Activated T-cell treated with anti-CD3 and anti-CD28 coated beads for 48 hours (primary cell): ENCODE measurements around the gene PFDN1.
"Not testable (repeated sequence)": the region's sequence is repeated elsewhere in the genome, so short reads cannot be mapped to it uniquely, and the experiment has no call there.

Experiments
- DNase-seq: peaks from one replicate; pipeline ENCODE4 v3.0.0-alpha.2; 2020; ENCODE audit warnings: low read depth

The PFDN1 gene

GRCh38 chr5:140213370-140213983, 89.4 kb downstream of the PFDN1 start:
- DNase-seq, result no peak

- DNase-seq, result no peak
Measured at GRCh38 chr5:140208065-140208464, 94.8 kb downstream of the PFDN1 start.

- no peak for DNase-seq
Measured at GRCh38 chr5:140207250-140207964, 95.5 kb downstream of the PFDN1 start.

GRCh38 chr5:140205952-140206351, 96.9 kb downstream of the PFDN1 start:
- DNase-seq, result no peak

GRCh38 chr5:140205216-140205615, 97.7 kb downstream of the PFDN1 start:
- no peak for DNase-seq

GRCh38 chr5:140202610-140203009, 100.3 kb downstream of the PFDN1 start:
- no peak for DNase-seq

GRCh38 chr5:140202078-140202477, 100.8 kb downstream of the PFDN1 start:
- DNase-seq, result no peak

- DNase-seq, result not testable (repeated sequence)
Measured at GRCh38 chr5:140198915-140199314, 104.0 kb downstream of the PFDN1 start.

- no peak for DNase-seq
Measured at GRCh38 chr5:140197023-140197422, 105.9 kb downstream of the PFDN1 start.

GRCh38 chr5:140196115-140196814, 106.6 kb downstream of the PFDN1 start:
- no peak for DNase-seq
